Measurements from ENCODE around the gene BOLL. TPM values are rescaled to one million over a fixed set of nuclear protein-coding genes. Genes with fewer than 3 reads are reported as not detected.
"Not testable (repeated sequence)": the region's sequence is repeated elsewhere in the genome, so short reads cannot be mapped to it uniquely, and the experiment has no call there.

BOLL gene
- total and polyA plus RNA-seq, 10 of the 15 experiments (the other 5 are each of a cell fraction or from before 2014, with no cell fraction given), result 0.05 TPM; not detected in 9

GRCh38 chr2:197740200-197740599 is 44.9 kb downstream of the BOLL start (continued):
- TF ChIP-seq, protein P1, sequence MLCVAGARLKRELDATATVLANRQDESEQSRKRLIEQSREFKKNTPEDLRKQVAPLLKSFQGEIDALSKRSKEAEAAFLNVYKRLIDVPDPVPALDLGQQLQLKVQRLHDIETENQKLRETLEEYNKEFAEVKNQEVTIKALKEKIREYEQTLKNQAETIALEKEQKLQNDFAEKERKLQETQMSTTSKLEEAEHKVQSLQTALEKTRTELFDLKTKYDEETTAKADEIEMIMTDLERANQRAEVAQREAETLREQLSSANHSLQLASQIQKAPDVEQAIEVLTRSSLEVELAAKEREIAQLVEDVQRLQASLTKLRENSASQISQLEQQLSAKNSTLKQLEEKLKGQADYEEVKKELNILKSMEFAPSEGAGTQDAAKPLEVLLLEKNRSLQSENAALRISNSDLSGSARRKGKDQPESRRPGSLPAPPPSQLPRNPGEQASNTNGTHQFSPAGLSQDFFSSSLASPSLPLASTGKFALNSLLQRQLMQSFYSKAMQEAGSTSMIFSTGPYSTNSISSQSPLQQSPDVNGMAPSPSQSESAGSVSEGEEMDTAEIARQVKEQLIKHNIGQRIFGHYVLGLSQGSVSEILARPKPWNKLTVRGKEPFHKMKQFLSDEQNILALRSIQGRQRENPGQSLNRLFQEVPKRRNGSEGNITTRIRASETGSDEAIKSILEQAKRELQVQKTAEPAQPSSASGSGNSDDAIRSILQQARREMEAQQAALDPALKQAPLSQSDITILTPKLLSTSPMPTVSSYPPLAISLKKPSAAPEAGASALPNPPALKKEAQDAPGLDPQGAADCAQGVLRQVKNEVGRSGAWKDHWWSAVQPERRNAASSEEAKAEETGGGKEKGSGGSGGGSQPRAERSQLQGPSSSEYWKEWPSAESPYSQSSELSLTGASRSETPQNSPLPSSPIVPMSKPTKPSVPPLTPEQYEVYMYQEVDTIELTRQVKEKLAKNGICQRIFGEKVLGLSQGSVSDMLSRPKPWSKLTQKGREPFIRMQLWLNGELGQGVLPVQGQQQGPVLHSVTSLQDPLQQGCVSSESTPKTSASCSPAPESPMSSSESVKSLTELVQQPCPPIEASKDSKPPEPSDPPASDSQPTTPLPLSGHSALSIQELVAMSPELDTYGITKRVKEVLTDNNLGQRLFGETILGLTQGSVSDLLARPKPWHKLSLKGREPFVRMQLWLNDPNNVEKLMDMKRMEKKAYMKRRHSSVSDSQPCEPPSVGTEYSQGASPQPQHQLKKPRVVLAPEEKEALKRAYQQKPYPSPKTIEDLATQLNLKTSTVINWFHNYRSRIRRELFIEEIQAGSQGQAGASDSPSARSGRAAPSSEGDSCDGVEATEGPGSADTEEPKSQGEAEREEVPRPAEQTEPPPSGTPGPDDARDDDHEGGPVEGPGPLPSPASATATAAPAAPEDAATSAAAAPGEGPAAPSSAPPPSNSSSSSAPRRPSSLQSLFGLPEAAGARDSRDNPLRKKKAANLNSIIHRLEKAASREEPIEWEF (IDR thresholded peaks at IDR 0.05; ENCODE audit: insufficient replicate concordance, low read depth, low read length), result no peak
- TF ChIP-seq, protein P2, sequence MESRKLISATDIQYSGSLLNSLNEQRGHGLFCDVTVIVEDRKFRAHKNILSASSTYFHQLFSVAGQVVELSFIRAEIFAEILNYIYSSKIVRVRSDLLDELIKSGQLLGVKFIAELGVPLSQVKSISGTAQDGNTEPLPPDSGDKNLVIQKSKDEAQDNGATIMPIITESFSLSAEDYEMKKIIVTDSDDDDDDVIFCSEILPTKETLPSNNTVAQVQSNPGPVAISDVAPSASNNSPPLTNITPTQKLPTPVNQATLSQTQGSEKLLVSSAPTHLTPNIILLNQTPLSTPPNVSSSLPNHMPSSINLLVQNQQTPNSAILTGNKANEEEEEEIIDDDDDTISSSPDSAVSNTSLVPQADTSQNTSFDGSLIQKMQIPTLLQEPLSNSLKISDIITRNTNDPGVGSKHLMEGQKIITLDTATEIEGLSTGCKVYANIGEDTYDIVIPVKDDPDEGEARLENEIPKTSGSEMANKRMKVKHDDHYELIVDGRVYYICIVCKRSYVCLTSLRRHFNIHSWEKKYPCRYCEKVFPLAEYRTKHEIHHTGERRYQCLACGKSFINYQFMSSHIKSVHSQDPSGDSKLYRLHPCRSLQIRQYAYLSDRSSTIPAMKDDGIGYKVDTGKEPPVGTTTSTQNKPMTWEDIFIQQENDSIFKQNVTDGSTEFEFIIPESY (IDR thresholded peaks at IDR 0.05), result no peak
- TF ChIP-seq NFYB (IDR thresholded peaks at IDR 0.05; ENCODE audit: insufficient read depth, low read depth, low read length) (no peak), EED (IDR thresholded peaks at IDR 0.05; ENCODE audit: low read depth) (no peak), POU2F2 (IDR thresholded peaks at IDR 0.05; ENCODE audit: borderline replicate concordance, low read depth, low read length) (no peak), KDM1A (IDR thresholded peaks at IDR 0.05; ENCODE audit: borderline replicate concordance) (no peak), RCOR1 (conservative IDR thresholded peaks at IDR 0.05; ENCODE audit: low read depth, low read length) (no peak), SREBF1 (IDR thresholded peaks at IDR 0.05; ENCODE audit: low read length) (no peak)

DNA sequence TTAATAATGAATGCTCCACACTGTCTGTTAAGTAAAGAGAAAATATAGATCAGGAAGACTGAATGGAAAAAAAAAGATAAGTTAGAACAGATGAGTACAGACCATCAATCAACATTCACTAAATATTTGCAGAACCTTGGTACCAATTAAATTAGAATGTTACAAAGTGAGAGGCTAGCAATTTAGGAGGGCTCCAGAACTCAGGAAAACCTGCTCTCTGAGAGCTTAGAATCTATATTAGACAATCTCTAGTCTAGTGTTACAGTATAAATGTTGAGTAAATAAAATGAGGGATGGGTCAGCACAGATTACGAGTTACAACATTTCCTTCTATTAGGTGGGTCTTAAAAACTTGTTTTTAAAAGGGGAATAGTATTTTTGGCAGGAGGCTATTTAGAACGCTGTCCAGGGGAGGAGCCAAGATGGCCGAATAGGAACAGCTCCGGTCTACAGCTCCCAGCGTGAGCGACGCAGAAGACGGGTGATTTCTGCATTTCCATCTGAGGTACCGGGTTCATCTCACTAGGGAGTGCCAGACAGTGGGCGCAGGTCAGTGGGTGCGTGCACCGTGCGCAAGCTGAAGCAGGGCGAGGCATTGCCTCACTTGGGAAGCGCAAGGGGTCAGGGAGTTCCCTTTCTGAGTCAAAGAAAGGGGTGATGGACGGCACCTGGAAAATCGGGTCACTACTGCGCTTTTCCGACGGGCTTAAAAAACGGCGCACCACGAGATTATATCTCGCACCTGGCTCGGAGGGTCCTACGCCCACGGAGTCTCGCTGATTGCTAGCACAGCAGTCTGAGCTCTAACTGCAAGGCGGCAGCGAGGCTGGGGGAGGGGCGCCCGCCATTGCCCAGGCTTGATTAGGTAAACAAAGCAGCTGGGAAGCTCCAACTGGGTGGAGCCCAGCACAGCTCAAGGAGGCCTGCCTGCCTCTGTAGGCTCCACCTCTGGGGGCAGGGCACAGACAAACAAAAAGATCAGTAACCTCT is 56.3 kb downstream of the BOLL start:
- H3K4me1 ChIP-seq (ENCODE audit: control insufficient read depth, insufficient read depth, low read length); POLR2A ChIA-PET; H3K4me3 ChIP-seq; SMC1A ChIA-PET (ENCODE audit: uncharacterized antibody, unreplicated experiment); ATAC-seq; DNase-seq (ENCODE audit: low read depth, low spot score); H3K9me3 ChIP-seq (replicated peaks; ENCODE audit: control insufficient read depth, insufficient read depth, low read length); CTCF ChIA-PET; in situ Hi-C loops (cut with MboI); H3K27ac ChIP-seq (ENCODE audit: control insufficient read depth, insufficient read depth); FAIRE-seq; H3K4me2 ChIP-seq (ENCODE audit: control insufficient read depth, insufficient read depth); intact Hi-C loops (cut with micrococcal nuclease; ENCODE audit: unreplicated experiment); H4K20me1 ChIP-seq (ENCODE audit: control insufficient read depth, insufficient read depth); H3K9ac ChIP-seq (ENCODE audit: control insufficient read depth, insufficient read depth, low read length); H3K27me3 ChIP-seq (replicated peaks in 1 of 2; ENCODE audit: control insufficient read depth in 2 of 2, insufficient read depth in 2 of 2, low read length in 1 of 2); H3K79me2 ChIP-seq (ENCODE audit: control insufficient read depth, insufficient read depth, low read length); H3K36me3 ChIP-seq (ENCODE audit: control insufficient read depth in 2 of 2, insufficient read depth in 2 of 2, low read length in 1 of 2); BruUV-seq (replicated peaks); RAD21 ChIA-PET (ENCODE audit: unreplicated experiment); H2AFZ ChIP-seq (ENCODE audit: control insufficient read depth, low read depth, low read length): not testable (repeated sequence)
- WGBS (ENCODE audit: insufficient coverage, insufficient replicate concordance, low lambda C conversion rate, missing lambda C conversion rate), result 89% methylated on average over 26 of the region's 32 CpGs
